ENCODE measurements around the gene RBM20. TPM values are rescaled to one million over a fixed set of nuclear protein-coding genes. Genes with fewer than 3 reads are reported as not detected.

The RBM20 gene
- total and polyA plus RNA-seq, 2 of the 13 experiments (the other 11 are each of a cell fraction or from before 2014, with no cell fraction given): 0.02 to 0.22 TPM

- no peak for TF ChIP-seq MLX (CRISPR knock-in tag; IDR thresholded peaks at IDR 0.05)
- no peak for TF ChIP-seq ZNF260 (CRISPR knock-in tag; IDR thresholded peaks at IDR 0.05; ENCODE audit: borderline replicate concordance, low read depth)
- TF ChIP-seq TERF1 (CRISPR knock-in tag; IDR thresholded peaks at IDR 0.05): no peak
- TF ChIP-seq ARID5B (CRISPR knock-in tag; IDR thresholded peaks at IDR 0.05): peak; percentile 26; the same call in 1 of the 2 replicates
- TF ChIP-seq ZNF570 (CRISPR knock-in tag; IDR thresholded peaks at IDR 0.05; ENCODE audit: borderline replicate concordance): no peak
- no peak for TF ChIP-seq MIER2 (CRISPR knock-in tag; IDR thresholded peaks at IDR 0.05)
- peak; percentile 54 for TF ChIP-seq CREB1 (IDR thresholded peaks at IDR 0.05)
- TF ChIP-seq CREB1 (CRISPR knock-in tag; IDR thresholded peaks at IDR 0.05): no peak
- no peak for TF ChIP-seq AGO1 (IDR thresholded peaks at IDR 0.05; ENCODE audit: low read depth, low read length, poor library complexity, severe bottlenecking)
- no peak for TF ChIP-seq NCOA1 (CRISPR knock-in tag; IDR thresholded peaks at IDR 0.05)
- no peak for TF ChIP-seq HNRNPUL1 (IDR thresholded peaks at IDR 0.05; ENCODE audit: low read depth, low read length)
- TF ChIP-seq MLLT10 (CRISPR knock-in tag; IDR thresholded peaks at IDR 0.05): no peak
- no peak for TF ChIP-seq ZNF605 (CRISPR knock-in tag; IDR thresholded peaks at IDR 0.05)
- 0 out of 2 replicates have a peak, but pooled peaks have one; percentile 12 for TF ChIP-seq ZSCAN25 (CRISPR knock-in tag; IDR thresholded peaks at IDR 0.05)
- TF ChIP-seq ZNF207 (IDR thresholded peaks at IDR 0.05; ENCODE audit: borderline replicate concordance): no peak
- no peak for TF ChIP-seq ZBTB14 (CRISPR knock-in tag; IDR thresholded peaks at IDR 0.05)
- peak in 1 of 2 experiments; percentile 23; a peak in 1 of 4 replicates for TF ChIP-seq ATF4 (CRISPR knock-in tag; IDR thresholded peaks at IDR 0.05)
- no peak for TF ChIP-seq ZNF280D (CRISPR knock-in tag; IDR thresholded peaks at IDR 0.05)
These were observed 227.4 kb downstream of the RBM20 start, which contains the start of gene PDCD4 (continued) for GRCh38 chr10:110871298-110872084.
